GM23338 (cell line): ENCODE measurements around the gene AP2B1. TPM values are rescaled to one million over a fixed set of nuclear protein-coding genes. Genes with fewer than 3 reads are reported as not detected.

Source experiments
- ATAC-seq: fragments of 200-7000 bp; cut with Tn5 transposase; 3 replicates; pipeline ENCODE4 v1.9.1; 2020
- DNase-seq: peaks from one replicate; pipeline ENCODE4 v3.0.0-alpha.2; 2015; ENCODE audit warnings: low spot score
- H2AFZ ChIP-seq: fragments of 200-600 bp; sonication (generic); 2 replicates; pipeline ENCODE4 v1.8.0; 2016; ENCODE audit warnings: antibody characterized with exemption, mild to moderate bottlenecking, moderate library complexity
- H3F3A ChIP-seq: fragments of 200-600 bp; sonication (generic); replicated peaks from 2 replicates; pipeline ENCODE4 v1.8.0; 2017; ENCODE audit warnings: antibody characterized with exemption, mixed run types, low read depth
- H3K27ac ChIP-seq: fragments of 200-600 bp; sonication (generic); 2 replicates; pipeline ENCODE4 v1.6.1; 2016; ENCODE audit warnings: low read depth
- H3K27me3 ChIP-seq: fragments of 200-600 bp; sonication (generic); 2 replicates; pipeline ENCODE4 v1.8.0; 2016; ENCODE audit warnings: mild to moderate bottlenecking, mixed run types, moderate library complexity; ENCODE audit not compliant: insufficient read depth
- H3K36me3 ChIP-seq: fragments of 200-600 bp; sonication (generic); 2 replicates; pipeline ENCODE4 v1.8.0; 2016; ENCODE audit warnings: mild to moderate bottlenecking; ENCODE audit not compliant: insufficient read depth
- H3K4me1 ChIP-seq: fragments of 200-600 bp; sonication (generic); 2 replicates; pipeline ENCODE4 v1.8.0; 2016; ENCODE audit warnings: mild to moderate bottlenecking, moderate library complexity; ENCODE audit not compliant: insufficient read depth
- H3K4me2 ChIP-seq: fragments of 200-600 bp; sonication (generic); 2 replicates; pipeline ENCODE4 v1.7.1; 2017; ENCODE audit warnings: mixed run types
- H3K4me3 ChIP-seq: fragments of 200-600 bp; sonication (generic); 2 replicates; pipeline ENCODE4 v1.6.1; 2016; ENCODE audit warnings: mixed run types
- H3K79me2 ChIP-seq: fragments of 200-600 bp; sonication (generic); replicated peaks from 2 replicates; pipeline ENCODE4 v1.8.0; 2017; ENCODE audit warnings: mild to moderate bottlenecking; ENCODE audit not compliant: insufficient read depth
- H3K9me2 ChIP-seq: fragments of 200-600 bp; sonication (generic); 2 replicates; pipeline ENCODE4 v1.8.0; 2017; ENCODE audit not compliant: insufficient read depth
- H4K20me1 ChIP-seq: fragments of 200-600 bp; sonication (generic); replicated peaks from 2 replicates; pipeline ENCODE4 v1.8.0; 2017; ENCODE audit warnings: mild to moderate bottlenecking; ENCODE audit not compliant: insufficient read depth
- H3K27ac Mint-ChIP-seq: 2 replicates; pipeline ENCODE4 v1.8.0; 2020; ENCODE audit warnings: inconsistent platforms, mild to moderate bottlenecking, moderate library complexity, mixed read lengths
- H3K27me3 Mint-ChIP-seq: 3 replicates; pipeline ENCODE4 v1.8.0; 2022; ENCODE audit warnings: low read depth, mild to moderate bottlenecking, moderate library complexity, mixed read lengths, inconsistent platforms; ENCODE audit not compliant: insufficient read depth, poor library complexity
- H3K36me3 Mint-ChIP-seq: 3 replicates; pipeline ENCODE4 v1.8.0; 2021; ENCODE audit warnings: low read depth, mild to moderate bottlenecking, inconsistent platforms, moderate library complexity, mixed read lengths
- H3K4me1 Mint-ChIP-seq: 3 replicates; pipeline ENCODE4 v1.8.0; 2020; ENCODE audit warnings: mild to moderate bottlenecking, inconsistent platforms, mixed read lengths
- H3K4me3 Mint-ChIP-seq: 3 replicates; pipeline ENCODE4 v1.8.0; 2021; ENCODE audit warnings: moderate library complexity, mild to moderate bottlenecking, inconsistent platforms, mixed read lengths
- H3K9me3 Mint-ChIP-seq: 3 replicates; pipeline ENCODE4 v1.8.0; 2020; ENCODE audit warnings: moderate library complexity, mild to moderate bottlenecking, inconsistent platforms, mixed read lengths
- CREB1 ChIP-seq: fragments of 250-450 bp; sonication (Bioruptor Pico); IDR thresholded peaks from 2 replicates; pipeline ENCODE4 v1.5.0; 2020; ENCODE audit warnings: low read depth, mild to moderate bottlenecking, moderate library complexity
- EZH2 ChIP-seq: fragments of 200-600 bp; sonication (generic); IDR thresholded peaks from one replicate; pipeline ENCODE4 v1.8.0; 2017; ENCODE audit warnings: antibody characterized with exemption, mild to moderate bottlenecking, low read depth; ENCODE audit not compliant: unreplicated experiment
- NANOG ChIP-seq: IDR thresholded peaks from 2 replicates; pipeline ENCODE4 v1.6.1; 2016; ENCODE audit warnings: antibody characterized with exemption, borderline replicate concordance
- REST ChIP-seq: IDR thresholded peaks from one replicate; pipeline ENCODE4 v1.6.1; 2018; ENCODE audit warnings: antibody characterized with exemption; ENCODE audit not compliant: unreplicated experiment
- ZNF114 ChIP-seq: fragments of 250-450 bp; sonication (Bioruptor Pico); IDR thresholded peaks from 2 replicates; pipeline ENCODE4 v1.5.0; 2020; ENCODE audit warnings: mild to moderate bottlenecking, moderate library complexity
- ZNF331 ChIP-seq: fragments of 250-450 bp; sonication (Bioruptor Pico); IDR thresholded peaks from 2 replicates; pipeline ENCODE4 v1.5.0; 2020; ENCODE audit warnings: low read depth, mild to moderate bottlenecking, moderate library complexity
- ZNF462 ChIP-seq: fragments of 250-450 bp; sonication (Bioruptor Pico); IDR thresholded peaks from 2 replicates; pipeline ENCODE4 v1.5.0; 2020; ENCODE audit warnings: mild to moderate bottlenecking, moderate library complexity
- polyA plus RNA-seq: library from polyadenylated mRNA; unstranded; fragments of >200 nt; fragmentation: Nextera tagmentation; extraction: Ambion mirVana; gene quantifications from 2 replicates; pipeline ENCODE4 v1.2.1, GENCODE V29; 2016
- total RNA-seq: library from RNA; depleted of rRNA; stranded (reverse); fragments of >200 nt; shearing (Covaris generic); gene quantifications from 2 replicates; pipeline ENCODE4 v1.2.3, GENCODE V29; 2014
- TF ChIP-seq, protein P1 (sequence below), 2 experiments: fragments of 200-600 bp in 1 of 2; sonication (generic) in 1 of 2; conservative IDR thresholded peaks; 2 replicates each; pipeline versions ENCODE4 v1.5.1 to v1.6.1; 2016 to 2017; ENCODE audit warnings: antibody characterized with exemption in 2 of 2, low read depth in 2 of 2, mild to moderate bottlenecking in 2 of 2, moderate library complexity in 1 of 2

Gene AP2B1
- total and polyA plus RNA-seq, 2 experiments from 2014 or later: 89.7 to 144 TPM

DNA sequence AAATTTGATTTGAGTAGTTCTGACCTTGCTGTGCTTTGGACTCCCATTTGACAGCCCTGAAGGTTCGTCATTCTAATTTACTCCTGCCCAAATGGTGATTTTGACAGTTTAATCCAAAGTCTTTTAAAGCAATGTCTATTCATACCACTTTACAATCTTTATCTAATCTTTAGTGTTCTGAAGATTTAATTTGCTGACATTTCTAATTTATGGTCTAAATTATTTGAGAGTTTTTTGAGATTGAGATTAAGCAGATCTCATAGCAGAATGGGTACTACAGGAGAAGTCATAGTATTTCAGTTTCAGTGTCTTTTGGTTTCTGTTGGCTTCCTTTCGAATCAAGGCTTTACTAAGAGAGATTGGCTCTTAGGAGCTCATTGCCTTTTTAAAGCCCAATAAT, 111.7 kb downstream of the AP2B1 start (continued):
- TF ChIP-seq ZNF462 (CRISPR knock-in tag) (no peak), REST (no peak), EZH2 (no peak), NANOG (no peak)

- Histone ChIP-seq H3K36me3 (no peaks in the 10 kb centered on the region), H3K27ac (no peak overlapping the region), H3K79me2 (no peaks in the 10 kb centered on the region), H2AFZ (no peak overlapping the region), H4K20me1 (peaks cover 5% of the 10 kb centered on the region), H3K4me1 (peaks cover 6% of the 10 kb centered on the region; the same call in 1 of the 2 replicates), H3F3A (no peaks in the 10 kb centered on the region), H3K4me2 (no peak overlapping the region), H3K27me3 (no peaks in the 10 kb centered on the region), H3K4me3 (no peak overlapping the region), H3K9me2 (no peaks in the 10 kb centered on the region)
- DNase-seq (no peak), ATAC-seq (no peak)
- H3K27ac Mint-ChIP-seq: no peak overlapping the region
- H3K27me3 Mint-ChIP-seq: peaks cover 2% of the 10 kb centered on the region
- H3K4me3 Mint-ChIP-seq: no peak overlapping the region
- H3K36me3 Mint-ChIP-seq: peaks cover 6% of the 10 kb centered on the region
- H3K9me3 Mint-ChIP-seq: no peaks in the 10 kb centered on the region
- H3K4me1 Mint-ChIP-seq: peaks cover 9% of the 10 kb centered on the region
- TF ChIP-seq, protein P1, sequence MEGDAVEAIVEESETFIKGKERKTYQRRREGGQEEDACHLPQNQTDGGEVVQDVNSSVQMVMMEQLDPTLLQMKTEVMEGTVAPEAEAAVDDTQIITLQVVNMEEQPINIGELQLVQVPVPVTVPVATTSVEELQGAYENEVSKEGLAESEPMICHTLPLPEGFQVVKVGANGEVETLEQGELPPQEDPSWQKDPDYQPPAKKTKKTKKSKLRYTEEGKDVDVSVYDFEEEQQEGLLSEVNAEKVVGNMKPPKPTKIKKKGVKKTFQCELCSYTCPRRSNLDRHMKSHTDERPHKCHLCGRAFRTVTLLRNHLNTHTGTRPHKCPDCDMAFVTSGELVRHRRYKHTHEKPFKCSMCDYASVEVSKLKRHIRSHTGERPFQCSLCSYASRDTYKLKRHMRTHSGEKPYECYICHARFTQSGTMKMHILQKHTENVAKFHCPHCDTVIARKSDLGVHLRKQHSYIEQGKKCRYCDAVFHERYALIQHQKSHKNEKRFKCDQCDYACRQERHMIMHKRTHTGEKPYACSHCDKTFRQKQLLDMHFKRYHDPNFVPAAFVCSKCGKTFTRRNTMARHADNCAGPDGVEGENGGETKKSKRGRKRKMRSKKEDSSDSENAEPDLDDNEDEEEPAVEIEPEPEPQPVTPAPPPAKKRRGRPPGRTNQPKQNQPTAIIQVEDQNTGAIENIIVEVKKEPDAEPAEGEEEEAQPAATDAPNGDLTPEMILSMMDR (conservative IDR thresholded peaks at IDR 0.05; ENCODE audit: low read depth in 2 of 2): no peak
- no peak for TF ChIP-seq REST
- no peak for TF ChIP-seq ZNF331 (CRISPR knock-in tag)
- TF ChIP-seq CREB1: no peak
- no peak for TF ChIP-seq NANOG
- TF ChIP-seq ZNF114 (CRISPR knock-in tag): no peak
Measured at GRCh38 chr17:35700150-35700549, 113.0 kb downstream of the AP2B1 start.
